ENCODE data around the gene DCPS.

The DCPS gene

GRCh38 chr11:126352934-126353801 is 49.3 kb downstream of the DCPS start:
- TF ChIP-seq POLR2AphosphoS5 (IDR thresholded peaks at IDR 0.05; ENCODE audit: low read depth, low read length) (no peak), REST (IDR thresholded peaks at IDR 0.05; ENCODE audit: insufficient read depth in 1 of 2, low read depth in 2 of 2, low read length in 2 of 2) (no peak), FOXP2 (optimal IDR thresholded peaks at IDR 0.05; ENCODE audit: borderline replicate concordance, extremely low read depth, extremely low read length, insufficient read depth) (no peak), TAF1 (IDR thresholded peaks at IDR 0.05; ENCODE audit: borderline replicate concordance, insufficient read depth, low read length) (no peak), SIN3A (IDR thresholded peaks at IDR 0.05; ENCODE audit: borderline replicate concordance, insufficient read depth, low read length) (no peak)

DNA sequence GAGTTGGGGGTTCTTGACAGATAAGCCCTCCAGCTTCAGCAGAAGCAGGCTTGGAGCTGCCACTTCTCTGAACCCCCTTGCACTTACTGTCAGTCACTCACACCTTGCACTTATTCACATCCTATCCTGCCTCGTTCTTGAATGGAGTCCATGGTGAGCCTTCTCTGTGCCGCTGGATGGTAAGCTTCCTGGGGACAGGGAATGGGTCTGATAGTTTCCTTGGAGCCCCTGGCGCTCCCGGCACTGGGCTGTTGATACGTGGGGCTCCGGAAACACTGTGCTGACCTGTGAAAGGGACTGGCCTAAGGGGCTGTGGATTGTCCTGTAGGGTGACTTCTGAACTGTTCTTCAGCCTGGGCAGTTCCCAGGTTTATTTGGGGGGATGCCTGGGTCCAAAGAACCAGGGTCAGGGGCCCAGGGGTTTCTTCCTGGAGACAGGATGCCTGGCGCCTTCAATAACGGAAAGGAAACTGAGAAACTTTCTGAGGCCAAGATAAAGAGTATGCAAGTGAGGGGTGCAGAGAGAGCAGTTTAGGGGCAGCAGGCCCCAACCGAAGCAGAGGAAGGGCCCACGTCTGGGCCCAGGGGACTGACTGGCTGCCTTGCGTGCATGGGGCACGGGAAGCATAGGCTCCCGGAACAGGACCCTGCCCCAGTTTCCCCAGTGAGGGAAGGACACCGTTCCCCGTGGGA is 50.9 kb downstream of the DCPS start:
- no peak; the same call in 1 of the 2 replicates for TF ChIP-seq POLR2AphosphoS5 (IDR thresholded peaks at IDR 0.05; ENCODE audit: low read depth, low read length)
- TF ChIP-seq REST (IDR thresholded peaks at IDR 0.05; ENCODE audit: insufficient read depth in 1 of 2, low read depth in 2 of 2, low read length in 2 of 2), result no peak
- no peak for TF ChIP-seq FOXP2 (optimal IDR thresholded peaks at IDR 0.05; ENCODE audit: borderline replicate concordance, extremely low read depth, extremely low read length, insufficient read depth)
- no peak; the same call in 1 of the 2 replicates for TF ChIP-seq TAF1 (IDR thresholded peaks at IDR 0.05; ENCODE audit: borderline replicate concordance, insufficient read depth, low read length)
- no peak for TF ChIP-seq SIN3A (IDR thresholded peaks at IDR 0.05; ENCODE audit: borderline replicate concordance, insufficient read depth, low read length)

DNA sequence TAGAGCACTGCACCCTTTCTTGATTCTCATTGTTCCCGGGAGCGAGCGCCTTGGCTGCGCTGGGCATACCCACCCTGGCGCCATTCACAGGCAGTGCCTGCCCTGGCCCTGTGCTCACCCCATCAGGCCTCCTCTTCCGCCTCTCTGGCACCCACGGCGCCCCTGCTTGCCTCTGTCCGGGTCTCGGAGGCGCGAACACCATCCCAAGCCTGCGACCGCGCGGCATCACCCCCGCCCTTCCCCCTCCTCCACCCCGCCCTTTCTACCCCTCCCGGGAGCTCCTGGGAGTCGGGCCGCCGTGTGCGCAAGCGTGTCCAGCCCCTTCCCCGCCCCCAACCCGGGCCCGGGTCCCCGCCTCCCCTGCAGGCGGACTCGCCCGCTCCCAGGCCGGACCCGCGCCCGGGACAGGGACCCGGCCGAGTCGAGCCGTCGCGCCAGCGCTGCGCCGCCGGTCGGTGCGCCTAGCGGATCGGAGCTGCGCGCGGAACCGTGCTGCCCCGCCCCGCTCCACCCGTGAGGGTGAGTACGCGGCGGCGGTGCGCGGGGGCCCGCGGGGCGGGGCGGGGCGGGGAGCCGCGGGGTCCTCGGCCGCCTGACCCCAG is 51.6 kb downstream of the DCPS start, which contains the start of gene ST3GAL4:
TSS of gene ST3GAL4 (plus strand) at position 363 of the 602 bp plus-strand sequence. CDS start 50,470 bp downstream, outside the sequence.
- TF ChIP-seq TAF1 (IDR thresholded peaks at IDR 0.05; ENCODE audit: borderline replicate concordance, insufficient read depth, low read length) (peak; percentile 61; the same call in 1 of the 2 replicates), POLR2AphosphoS5 (IDR thresholded peaks at IDR 0.05; ENCODE audit: low read depth, low read length) (peak; percentile 80), SIN3A (IDR thresholded peaks at IDR 0.05; ENCODE audit: borderline replicate concordance, insufficient read depth, low read length) (0 out of 2 replicates have a peak, but pooled peaks have one; percentile 70), FOXP2 (optimal IDR thresholded peaks at IDR 0.05; ENCODE audit: borderline replicate concordance, extremely low read depth, extremely low read length, insufficient read depth) (no peak), REST (IDR thresholded peaks at IDR 0.05; ENCODE audit: insufficient read depth in 1 of 2, low read depth in 2 of 2, low read length in 2 of 2) (peak; percentile 12 to 29; a peak in 2 of 4 replicates)

DNA sequence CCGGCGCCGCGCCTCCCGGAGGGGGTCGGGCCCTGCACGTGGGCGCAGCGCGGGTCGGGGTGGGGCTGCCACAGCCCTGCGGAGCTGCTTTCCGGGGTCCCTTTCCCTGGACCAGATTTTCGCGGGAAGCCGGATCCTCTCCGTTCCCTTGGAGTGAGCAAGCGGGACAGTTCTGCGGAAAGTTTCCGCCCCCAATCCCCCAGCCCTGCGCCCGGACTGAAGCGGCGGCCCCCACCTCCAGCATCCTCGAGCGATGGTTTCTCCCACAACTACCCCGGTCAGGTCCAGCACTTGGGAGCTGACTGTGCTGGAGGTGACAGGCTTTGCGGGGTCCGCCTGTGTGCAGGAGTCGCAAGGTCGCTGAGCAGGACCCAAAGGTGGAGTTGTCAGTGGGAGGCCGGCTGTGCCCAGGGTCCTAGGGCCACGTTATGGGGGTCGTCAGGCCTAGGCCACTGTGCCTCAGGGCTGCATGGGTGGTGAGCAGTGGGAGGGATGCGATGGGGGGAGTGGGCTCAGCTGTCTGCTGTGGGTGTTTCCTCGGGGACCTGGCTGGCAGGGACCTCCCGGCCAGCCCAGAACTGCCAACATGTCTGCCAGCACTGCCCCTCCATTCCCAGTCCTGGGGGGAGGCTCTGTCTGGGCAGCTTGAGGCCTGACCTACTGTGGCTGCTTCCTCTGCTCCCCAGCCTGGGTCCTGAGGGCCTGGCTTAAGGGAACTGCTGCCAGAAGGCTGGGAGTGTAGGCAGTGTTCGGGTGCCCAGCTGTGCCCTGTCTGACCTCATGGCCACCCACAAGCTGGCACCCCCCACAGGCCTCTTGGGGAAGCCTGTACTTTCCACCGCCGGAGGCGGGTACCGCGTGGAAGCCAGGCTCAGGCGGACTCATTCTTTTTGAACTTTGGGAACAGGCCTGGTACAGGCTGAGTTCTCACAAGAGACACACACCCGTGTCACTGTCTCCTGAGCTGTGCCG is 52.4 kb downstream of the DCPS start:
- TF ChIP-seq SIN3A (IDR thresholded peaks at IDR 0.05; ENCODE audit: borderline replicate concordance, insufficient read depth, low read length) (peak; percentile 5; the same call in 1 of the 2 replicates), POLR2AphosphoS5 (IDR thresholded peaks at IDR 0.05; ENCODE audit: low read depth, low read length) (no peak)

Data from PFSK-1 (cell line).